GM23338 (cell line): ENCODE measurements around the gene IPCEF1.

Experiments
- EZH2 ChIP-seq: fragments of 200-600 bp; sonication (generic); IDR thresholded peaks from one replicate; pipeline ENCODE4 v1.8.0; 2017; ENCODE audit warnings: antibody characterized with exemption, mild to moderate bottlenecking, low read depth; ENCODE audit not compliant: unreplicated experiment
- EZH2phosphoT487 ChIP-seq: fragments of 200-600 bp; sonication (generic); IDR thresholded peaks from one replicate; pipeline ENCODE4 v1.8.1; 2018; ENCODE audit warnings: antibody characterized with exemption; ENCODE audit not compliant: unreplicated experiment
- JUNB ChIP-seq: IDR thresholded peaks from one replicate; pipeline ENCODE4 v1.6.1; 2016; ENCODE audit warnings: antibody characterized with exemption; ENCODE audit not compliant: unreplicated experiment
- NANOG ChIP-seq: IDR thresholded peaks from 2 replicates; pipeline ENCODE4 v1.6.1; 2016; ENCODE audit warnings: antibody characterized with exemption, borderline replicate concordance
- POLR2AphosphoS5 ChIP-seq: IDR thresholded peaks from 2 replicates; pipeline ENCODE4 v1.6.1; 2016; ENCODE audit warnings: antibody characterized with exemption, low read depth
- TF ChIP-seq, protein P1 (sequence below), 2 experiments: fragments of 200-600 bp in 1 of 2; sonication (generic) in 1 of 2; conservative IDR thresholded peaks; 2 replicates each; pipeline versions ENCODE4 v1.5.1 to v1.6.1; 2016 to 2017; ENCODE audit warnings: antibody characterized with exemption in 2 of 2, low read depth in 2 of 2, mild to moderate bottlenecking in 2 of 2, moderate library complexity in 1 of 2
- TF ChIP-seq, protein P2 (sequence below): IDR thresholded peaks from one replicate; pipeline ENCODE4 v1.6.1; 2018; ENCODE audit warnings: antibody characterized with exemption; ENCODE audit not compliant: unreplicated experiment
- TF ChIP-seq, protein P3 (sequence below): IDR thresholded peaks from 2 replicates; pipeline ENCODE4 v1.6.1; 2016; ENCODE audit warnings: antibody characterized with exemption
- TF ChIP-seq, protein P4 (sequence below): fragments of 250-450 bp; sonication (Bioruptor Pico); IDR thresholded peaks from 2 replicates; pipeline ENCODE4 v1.5.0; 2020; ENCODE audit warnings: mild to moderate bottlenecking, moderate library complexity

DNA sequence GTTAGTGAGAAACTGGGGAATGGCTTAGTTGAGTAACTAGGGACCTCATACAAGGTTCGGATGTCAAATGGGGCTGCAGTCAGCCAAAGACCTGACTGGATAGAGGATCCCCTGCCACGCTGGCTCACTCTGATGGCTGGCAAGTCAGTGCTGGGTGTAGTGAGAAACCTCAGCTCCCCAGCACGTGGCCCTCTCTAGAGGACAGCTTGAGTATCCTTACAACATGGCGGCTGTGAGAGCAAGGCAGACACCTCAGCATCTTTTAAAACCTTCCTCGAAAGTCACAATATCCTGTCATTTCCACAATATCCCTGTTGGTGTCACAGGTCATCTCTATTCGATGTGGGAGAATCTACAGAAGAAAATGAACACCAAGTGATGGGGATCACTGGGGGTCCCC lies 26.7 kb upstream of the IPCEF1 start:
- TF ChIP-seq, protein P1, sequence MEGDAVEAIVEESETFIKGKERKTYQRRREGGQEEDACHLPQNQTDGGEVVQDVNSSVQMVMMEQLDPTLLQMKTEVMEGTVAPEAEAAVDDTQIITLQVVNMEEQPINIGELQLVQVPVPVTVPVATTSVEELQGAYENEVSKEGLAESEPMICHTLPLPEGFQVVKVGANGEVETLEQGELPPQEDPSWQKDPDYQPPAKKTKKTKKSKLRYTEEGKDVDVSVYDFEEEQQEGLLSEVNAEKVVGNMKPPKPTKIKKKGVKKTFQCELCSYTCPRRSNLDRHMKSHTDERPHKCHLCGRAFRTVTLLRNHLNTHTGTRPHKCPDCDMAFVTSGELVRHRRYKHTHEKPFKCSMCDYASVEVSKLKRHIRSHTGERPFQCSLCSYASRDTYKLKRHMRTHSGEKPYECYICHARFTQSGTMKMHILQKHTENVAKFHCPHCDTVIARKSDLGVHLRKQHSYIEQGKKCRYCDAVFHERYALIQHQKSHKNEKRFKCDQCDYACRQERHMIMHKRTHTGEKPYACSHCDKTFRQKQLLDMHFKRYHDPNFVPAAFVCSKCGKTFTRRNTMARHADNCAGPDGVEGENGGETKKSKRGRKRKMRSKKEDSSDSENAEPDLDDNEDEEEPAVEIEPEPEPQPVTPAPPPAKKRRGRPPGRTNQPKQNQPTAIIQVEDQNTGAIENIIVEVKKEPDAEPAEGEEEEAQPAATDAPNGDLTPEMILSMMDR (conservative IDR thresholded peaks at IDR 0.05; ENCODE audit: low read depth in 2 of 2), result no peak
- TF ChIP-seq EZH2 (no peak), POLR2AphosphoS5 (no peak), EZH2phosphoT487 (no peak), JUNB (no peak), NANOG (no peak)
- TF ChIP-seq, protein P2, sequence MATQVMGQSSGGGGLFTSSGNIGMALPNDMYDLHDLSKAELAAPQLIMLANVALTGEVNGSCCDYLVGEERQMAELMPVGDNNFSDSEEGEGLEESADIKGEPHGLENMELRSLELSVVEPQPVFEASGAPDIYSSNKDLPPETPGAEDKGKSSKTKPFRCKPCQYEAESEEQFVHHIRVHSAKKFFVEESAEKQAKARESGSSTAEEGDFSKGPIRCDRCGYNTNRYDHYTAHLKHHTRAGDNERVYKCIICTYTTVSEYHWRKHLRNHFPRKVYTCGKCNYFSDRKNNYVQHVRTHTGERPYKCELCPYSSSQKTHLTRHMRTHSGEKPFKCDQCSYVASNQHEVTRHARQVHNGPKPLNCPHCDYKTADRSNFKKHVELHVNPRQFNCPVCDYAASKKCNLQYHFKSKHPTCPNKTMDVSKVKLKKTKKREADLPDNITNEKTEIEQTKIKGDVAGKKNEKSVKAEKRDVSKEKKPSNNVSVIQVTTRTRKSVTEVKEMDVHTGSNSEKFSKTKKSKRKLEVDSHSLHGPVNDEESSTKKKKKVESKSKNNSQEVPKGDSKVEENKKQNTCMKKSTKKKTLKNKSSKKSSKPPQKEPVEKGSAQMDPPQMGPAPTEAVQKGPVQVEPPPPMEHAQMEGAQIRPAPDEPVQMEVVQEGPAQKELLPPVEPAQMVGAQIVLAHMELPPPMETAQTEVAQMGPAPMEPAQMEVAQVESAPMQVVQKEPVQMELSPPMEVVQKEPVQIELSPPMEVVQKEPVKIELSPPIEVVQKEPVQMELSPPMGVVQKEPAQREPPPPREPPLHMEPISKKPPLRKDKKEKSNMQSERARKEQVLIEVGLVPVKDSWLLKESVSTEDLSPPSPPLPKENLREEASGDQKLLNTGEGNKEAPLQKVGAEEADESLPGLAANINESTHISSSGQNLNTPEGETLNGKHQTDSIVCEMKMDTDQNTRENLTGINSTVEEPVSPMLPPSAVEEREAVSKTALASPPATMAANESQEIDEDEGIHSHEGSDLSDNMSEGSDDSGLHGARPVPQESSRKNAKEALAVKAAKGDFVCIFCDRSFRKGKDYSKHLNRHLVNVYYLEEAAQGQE, result no peak
- TF ChIP-seq, protein P3, sequence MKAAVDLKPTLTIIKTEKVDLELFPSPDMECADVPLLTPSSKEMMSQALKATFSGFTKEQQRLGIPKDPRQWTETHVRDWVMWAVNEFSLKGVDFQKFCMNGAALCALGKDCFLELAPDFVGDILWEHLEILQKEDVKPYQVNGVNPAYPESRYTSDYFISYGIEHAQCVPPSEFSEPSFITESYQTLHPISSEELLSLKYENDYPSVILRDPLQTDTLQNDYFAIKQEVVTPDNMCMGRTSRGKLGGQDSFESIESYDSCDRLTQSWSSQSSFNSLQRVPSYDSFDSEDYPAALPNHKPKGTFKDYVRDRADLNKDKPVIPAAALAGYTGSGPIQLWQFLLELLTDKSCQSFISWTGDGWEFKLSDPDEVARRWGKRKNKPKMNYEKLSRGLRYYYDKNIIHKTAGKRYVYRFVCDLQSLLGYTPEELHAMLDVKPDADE, result no peak
- TF ChIP-seq, protein P4, sequence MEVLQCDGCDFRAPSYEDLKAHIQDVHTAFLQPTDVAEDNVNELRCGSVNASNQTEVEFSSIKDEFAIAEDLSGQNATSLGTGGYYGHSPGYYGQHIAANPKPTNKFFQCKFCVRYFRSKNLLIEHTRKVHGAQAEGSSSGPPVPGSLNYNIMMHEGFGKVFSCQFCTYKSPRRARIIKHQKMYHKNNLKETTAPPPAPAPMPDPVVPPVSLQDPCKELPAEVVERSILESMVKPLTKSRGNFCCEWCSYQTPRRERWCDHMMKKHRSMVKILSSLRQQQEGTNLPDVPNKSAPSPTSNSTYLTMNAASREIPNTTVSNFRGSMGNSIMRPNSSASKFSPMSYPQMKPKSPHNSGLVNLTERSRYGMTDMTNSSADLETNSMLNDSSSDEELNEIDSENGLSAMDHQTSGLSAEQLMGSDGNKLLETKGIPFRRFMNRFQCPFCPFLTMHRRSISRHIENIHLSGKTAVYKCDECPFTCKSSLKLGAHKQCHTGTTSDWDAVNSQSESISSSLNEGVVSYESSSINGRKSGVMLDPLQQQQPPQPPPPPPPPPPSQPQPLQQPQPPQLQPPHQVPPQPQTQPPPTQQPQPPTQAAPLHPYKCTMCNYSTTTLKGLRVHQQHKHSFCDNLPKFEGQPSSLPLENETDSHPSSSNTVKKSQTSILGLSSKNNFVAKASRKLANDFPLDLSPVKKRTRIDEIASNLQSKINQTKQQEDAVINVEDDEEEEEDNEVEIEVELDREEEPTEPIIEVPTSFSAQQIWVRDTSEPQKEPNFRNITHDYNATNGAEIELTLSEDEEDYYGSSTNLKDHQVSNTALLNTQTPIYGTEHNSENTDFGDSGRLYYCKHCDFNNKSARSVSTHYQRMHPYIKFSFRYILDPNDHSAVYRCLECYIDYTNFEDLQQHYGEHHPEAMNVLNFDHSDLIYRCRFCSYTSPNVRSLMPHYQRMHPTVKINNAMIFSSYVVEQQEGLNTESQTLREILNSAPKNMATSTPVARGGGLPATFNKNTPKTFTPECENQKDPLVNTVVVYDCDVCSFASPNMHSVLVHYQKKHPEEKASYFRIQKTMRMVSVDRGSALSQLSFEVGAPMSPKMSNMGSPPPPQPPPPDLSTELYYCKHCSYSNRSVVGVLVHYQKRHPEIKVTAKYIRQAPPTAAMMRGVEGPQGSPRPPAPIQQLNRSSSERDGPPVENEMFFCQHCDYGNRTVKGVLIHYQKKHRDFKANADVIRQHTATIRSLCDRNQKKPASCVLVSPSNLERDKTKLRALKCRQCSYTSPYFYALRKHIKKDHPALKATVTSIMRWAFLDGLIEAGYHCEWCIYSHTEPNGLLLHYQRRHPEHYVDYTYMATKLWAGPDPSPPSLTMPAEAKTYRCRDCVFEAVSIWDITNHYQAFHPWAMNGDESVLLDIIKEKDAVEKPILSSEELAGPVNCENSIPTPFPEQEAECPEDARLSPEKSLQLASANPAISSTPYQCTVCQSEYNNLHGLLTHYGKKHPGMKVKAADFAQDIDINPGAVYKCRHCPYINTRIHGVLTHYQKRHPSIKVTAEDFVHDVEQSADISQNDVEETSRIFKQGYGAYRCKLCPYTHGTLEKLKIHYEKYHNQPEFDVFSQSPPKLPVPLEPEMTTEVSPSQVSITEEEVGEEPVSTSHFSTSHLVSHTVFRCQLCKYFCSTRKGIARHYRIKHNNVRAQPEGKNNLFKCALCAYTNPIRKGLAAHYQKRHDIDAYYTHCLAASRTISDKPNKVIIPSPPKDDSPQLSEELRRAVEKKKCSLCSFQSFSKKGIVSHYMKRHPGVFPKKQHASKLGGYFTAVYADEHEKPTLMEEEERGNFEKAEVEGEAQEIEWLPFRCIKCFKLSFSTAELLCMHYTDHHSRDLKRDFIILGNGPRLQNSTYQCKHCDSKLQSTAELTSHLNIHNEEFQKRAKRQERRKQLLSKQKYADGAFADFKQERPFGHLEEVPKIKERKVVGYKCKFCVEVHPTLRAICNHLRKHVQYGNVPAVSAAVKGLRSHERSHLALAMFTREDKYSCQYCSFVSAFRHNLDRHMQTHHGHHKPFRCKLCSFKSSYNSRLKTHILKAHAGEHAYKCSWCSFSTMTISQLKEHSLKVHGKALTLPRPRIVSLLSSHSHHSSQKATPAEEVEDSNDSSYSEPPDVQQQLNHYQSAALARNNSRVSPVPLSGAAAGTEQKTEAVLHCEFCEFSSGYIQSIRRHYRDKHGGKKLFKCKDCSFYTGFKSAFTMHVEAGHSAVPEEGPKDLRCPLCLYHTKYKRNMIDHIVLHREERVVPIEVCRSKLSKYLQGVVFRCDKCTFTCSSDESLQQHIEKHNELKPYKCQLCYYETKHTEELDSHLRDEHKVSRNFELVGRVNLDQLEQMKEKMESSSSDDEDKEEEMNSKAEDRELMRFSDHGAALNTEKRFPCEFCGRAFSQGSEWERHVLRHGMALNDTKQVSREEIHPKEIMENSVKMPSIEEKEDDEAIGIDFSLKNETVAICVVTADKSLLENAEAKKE, result no peak
